ENCODE data around the gene WDFY4.

WDFY4 gene

GRCh38 chr10:48934672-48935501 lies 250.2 kb downstream of the WDFY4 start:
- in situ Hi-C loops (cut with HindIII; ENCODE audit: low pct_unique_long_range_greater_than_20kb, low sequenced_read_pairs): no loop called here
- TF ChIP-seq JUND (IDR thresholded peaks at IDR 0.05; ENCODE audit: low read depth): no peak
- DNase-seq (ENCODE audit: low read depth in 1 of 2, low spot score in 1 of 2): no peak

GRCh38 chr10:48935577-48935976 lies 250.9 kb downstream of the WDFY4 start:
- no peak for DNase-seq (ENCODE audit: low read depth in 1 of 2, low spot score in 1 of 2)
- no peak for TF ChIP-seq JUND (IDR thresholded peaks at IDR 0.05; ENCODE audit: low read depth)
- in situ Hi-C loops (cut with HindIII; ENCODE audit: low pct_unique_long_range_greater_than_20kb, low sequenced_read_pairs): no loop called here

- no peak for DNase-seq (ENCODE audit: low read depth in 1 of 2, low spot score in 1 of 2)
- TF ChIP-seq JUND (IDR thresholded peaks at IDR 0.05; ENCODE audit: low read depth): no peak
- in situ Hi-C loops (cut with HindIII; ENCODE audit: low pct_unique_long_range_greater_than_20kb, low sequenced_read_pairs): no loop called here
Measured at GRCh38 chr10:48937796-48938195, 253.1 kb downstream of the WDFY4 start.

GRCh38 chr10:48938281-48938680 lies 253.6 kb downstream of the WDFY4 start:
- in situ Hi-C loops (cut with HindIII; ENCODE audit: low pct_unique_long_range_greater_than_20kb, low sequenced_read_pairs): no loop called here
- no peak for DNase-seq (ENCODE audit: low read depth in 1 of 2, low spot score in 1 of 2)
- TF ChIP-seq JUND (IDR thresholded peaks at IDR 0.05; ENCODE audit: low read depth): no peak

- no peak for DNase-seq (ENCODE audit: low read depth in 1 of 2, low spot score in 1 of 2)
- TF ChIP-seq JUND (IDR thresholded peaks at IDR 0.05; ENCODE audit: low read depth): no peak
- in situ Hi-C loops (cut with HindIII; ENCODE audit: low pct_unique_long_range_greater_than_20kb, low sequenced_read_pairs): no loop called here
Measured at GRCh38 chr10:48938990-48939536, 254.4 kb downstream of the WDFY4 start.

- TF ChIP-seq JUND (IDR thresholded peaks at IDR 0.05; ENCODE audit: low read depth): no peak
- DNase-seq (ENCODE audit: low read depth in 1 of 2, low spot score in 1 of 2): no peak
- in situ Hi-C loops (cut with HindIII; ENCODE audit: low pct_unique_long_range_greater_than_20kb, low sequenced_read_pairs): no loop called here
Measured at GRCh38 chr10:48939790-48940325, 255.2 kb downstream of the WDFY4 start, which contains the start of gene LRRC18. LRRC18 (minus strand) TSS chr10:48939840; CDS start chr10:48914155, 25,685 bp downstream.

GRCh38 chr10:48940372-48940771 lies 255.7 kb downstream of the WDFY4 start:
- no peak for TF ChIP-seq JUND (IDR thresholded peaks at IDR 0.05; ENCODE audit: low read depth)
- in situ Hi-C loops (cut with HindIII; ENCODE audit: low pct_unique_long_range_greater_than_20kb, low sequenced_read_pairs): no loop called here
- no peak for DNase-seq (ENCODE audit: low read depth in 1 of 2, low spot score in 1 of 2)

GRCh38 chr10:48940958-48941357 lies 256.3 kb downstream of the WDFY4 start:
- no peak for DNase-seq (ENCODE audit: low read depth in 1 of 2, low spot score in 1 of 2)
- in situ Hi-C loops (cut with HindIII; ENCODE audit: low pct_unique_long_range_greater_than_20kb, low sequenced_read_pairs): no loop called here
- TF ChIP-seq JUND (IDR thresholded peaks at IDR 0.05; ENCODE audit: low read depth): no peak

- TF ChIP-seq JUND (IDR thresholded peaks at IDR 0.05; ENCODE audit: low read depth): no peak
- in situ Hi-C loops (cut with HindIII; ENCODE audit: low pct_unique_long_range_greater_than_20kb, low sequenced_read_pairs): no loop called here
- DNase-seq (ENCODE audit: low read depth in 1 of 2, low spot score in 1 of 2): no peak
Measured at GRCh38 chr10:48941427-48942075, 256.9 kb downstream of the WDFY4 start.

- TF ChIP-seq JUND (IDR thresholded peaks at IDR 0.05; ENCODE audit: low read depth): no peak
- in situ Hi-C loops (cut with HindIII; ENCODE audit: low pct_unique_long_range_greater_than_20kb, low sequenced_read_pairs): no loop called here
- DNase-seq (ENCODE audit: low read depth in 1 of 2, low spot score in 1 of 2): no peak
Measured at GRCh38 chr10:48943096-48943495, 258.4 kb downstream of the WDFY4 start.

GRCh38 chr10:48944171-48944570 lies 259.5 kb downstream of the WDFY4 start:
- in situ Hi-C loops (cut with HindIII; ENCODE audit: low pct_unique_long_range_greater_than_20kb, low sequenced_read_pairs): no loop called here
- no peak for TF ChIP-seq JUND (IDR thresholded peaks at IDR 0.05; ENCODE audit: low read depth)
- DNase-seq (ENCODE audit: low read depth in 1 of 2, low spot score in 1 of 2): no peak

- TF ChIP-seq JUND (IDR thresholded peaks at IDR 0.05; ENCODE audit: low read depth): no peak
- DNase-seq (ENCODE audit: low read depth in 1 of 2, low spot score in 1 of 2): no peak
- in situ Hi-C loops (cut with HindIII; ENCODE audit: low pct_unique_long_range_greater_than_20kb, low sequenced_read_pairs): no loop called here
Measured at GRCh38 chr10:48945441-48946130, 260.9 kb downstream of the WDFY4 start.

Measured in T47D (cell line).